ENCODE data around the gene SGO1.
"Not testable (repeated sequence)": the region's sequence is repeated elsewhere in the genome, so short reads cannot be mapped to it uniquely, and the experiment has no call there.

The SGO1 gene

DNA sequence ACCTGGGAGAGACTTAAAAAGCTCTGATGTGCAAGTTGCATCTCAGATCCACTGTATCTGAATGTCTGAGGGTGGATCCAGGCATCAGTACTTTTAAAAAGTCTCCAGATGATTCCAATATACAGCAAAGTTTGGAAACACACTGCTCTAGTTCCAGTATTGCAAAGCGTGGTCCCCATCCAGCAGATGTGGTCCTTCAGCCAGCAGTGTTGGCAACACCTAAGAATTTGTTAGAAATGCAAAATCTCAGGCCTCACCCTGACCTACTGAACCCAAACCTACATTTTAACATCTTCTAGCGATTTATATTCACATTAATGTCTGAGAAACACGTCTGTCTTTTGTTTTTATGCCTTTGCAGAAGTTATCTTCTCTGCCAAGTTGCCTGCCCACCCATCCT is 32.2 kb upstream of the SGO1 start:
- in situ Hi-C loops (cut with MboI; ENCODE audit: low pct_unique_long_range_greater_than_20kb, low sequenced_read_pairs, unreplicated experiment), result no loop called here
- TF ChIP-seq, protein P1, sequence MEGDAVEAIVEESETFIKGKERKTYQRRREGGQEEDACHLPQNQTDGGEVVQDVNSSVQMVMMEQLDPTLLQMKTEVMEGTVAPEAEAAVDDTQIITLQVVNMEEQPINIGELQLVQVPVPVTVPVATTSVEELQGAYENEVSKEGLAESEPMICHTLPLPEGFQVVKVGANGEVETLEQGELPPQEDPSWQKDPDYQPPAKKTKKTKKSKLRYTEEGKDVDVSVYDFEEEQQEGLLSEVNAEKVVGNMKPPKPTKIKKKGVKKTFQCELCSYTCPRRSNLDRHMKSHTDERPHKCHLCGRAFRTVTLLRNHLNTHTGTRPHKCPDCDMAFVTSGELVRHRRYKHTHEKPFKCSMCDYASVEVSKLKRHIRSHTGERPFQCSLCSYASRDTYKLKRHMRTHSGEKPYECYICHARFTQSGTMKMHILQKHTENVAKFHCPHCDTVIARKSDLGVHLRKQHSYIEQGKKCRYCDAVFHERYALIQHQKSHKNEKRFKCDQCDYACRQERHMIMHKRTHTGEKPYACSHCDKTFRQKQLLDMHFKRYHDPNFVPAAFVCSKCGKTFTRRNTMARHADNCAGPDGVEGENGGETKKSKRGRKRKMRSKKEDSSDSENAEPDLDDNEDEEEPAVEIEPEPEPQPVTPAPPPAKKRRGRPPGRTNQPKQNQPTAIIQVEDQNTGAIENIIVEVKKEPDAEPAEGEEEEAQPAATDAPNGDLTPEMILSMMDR (IDR thresholded peaks at IDR 0.05; ENCODE audit: extremely low read depth, insufficient read depth, missing control alignments), result no peak
- DNase-seq (ENCODE audit: low spot score), result no peak

DNA sequence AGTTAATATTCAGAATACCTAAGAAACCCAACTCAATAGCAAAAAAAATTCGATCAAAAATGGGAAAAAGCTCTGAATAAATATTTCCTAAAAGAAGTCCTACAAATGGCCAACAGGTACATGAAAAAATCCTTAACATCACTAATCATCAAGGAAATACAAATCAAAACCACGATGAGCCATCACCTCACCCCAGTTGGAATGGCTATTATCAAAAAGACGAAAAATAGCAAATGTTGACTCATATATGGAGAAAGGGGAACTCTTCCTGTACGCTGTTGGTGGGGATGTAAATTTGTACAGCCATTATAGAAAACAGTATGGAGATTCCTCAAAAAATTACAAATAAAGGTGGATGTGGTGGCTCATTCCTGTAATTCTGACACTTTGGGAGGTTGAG is 29.6 kb upstream of the SGO1 start:
- DNase-seq (ENCODE audit: low spot score), result no peak
- TF ChIP-seq, protein P1 (IDR thresholded peaks at IDR 0.05; ENCODE audit: extremely low read depth, insufficient read depth, missing control alignments), result no peak
- in situ Hi-C loops (cut with MboI; ENCODE audit: low pct_unique_long_range_greater_than_20kb, low sequenced_read_pairs, unreplicated experiment), result no loop called here

DNA sequence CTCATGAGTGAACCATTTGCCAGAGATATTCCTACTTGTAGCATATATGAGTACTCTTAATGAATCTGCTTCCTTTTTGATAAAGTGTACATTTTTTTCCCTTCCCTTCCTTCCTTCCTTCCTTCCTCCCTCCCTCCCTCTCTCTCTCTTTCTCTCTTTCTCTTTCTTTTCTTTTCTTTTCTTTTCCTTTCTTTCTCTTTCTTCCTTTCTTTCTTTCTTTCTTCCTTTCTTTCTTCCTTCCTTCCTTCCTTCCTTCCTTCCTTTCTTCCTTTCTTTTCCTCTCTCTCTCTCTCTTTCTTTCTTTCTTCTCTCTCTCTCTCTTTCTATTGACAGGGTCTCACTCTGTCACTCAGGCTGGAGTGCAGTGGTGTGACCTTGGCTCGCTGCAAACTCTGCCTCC is 27.5 kb upstream of the SGO1 start:
- DNase-seq (ENCODE audit: low spot score); in situ Hi-C loops (cut with MboI; ENCODE audit: low pct_unique_long_range_greater_than_20kb, low sequenced_read_pairs, unreplicated experiment): not testable (repeated sequence)

DNA sequence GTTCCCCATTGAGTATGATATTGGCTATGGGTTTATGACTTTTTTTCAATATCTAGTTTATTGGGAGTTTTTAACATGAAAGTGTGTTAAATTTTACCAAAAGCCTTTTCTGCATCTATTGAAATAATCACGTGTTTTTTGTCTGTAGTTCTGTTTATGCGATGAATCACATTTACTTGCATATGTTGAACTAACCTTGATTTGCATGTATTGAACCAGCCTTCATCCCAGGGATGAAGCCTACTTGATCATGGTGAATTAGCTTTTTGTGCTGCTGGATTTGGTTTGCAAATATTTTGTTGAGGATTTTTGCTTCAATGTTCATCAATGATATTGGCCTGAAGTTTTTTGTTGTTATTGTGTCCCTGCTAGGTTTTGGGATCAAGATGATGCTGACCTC is 21.9 kb upstream of the SGO1 start:
- in situ Hi-C loops (cut with MboI; ENCODE audit: low pct_unique_long_range_greater_than_20kb, low sequenced_read_pairs, unreplicated experiment); DNase-seq (ENCODE audit: low spot score): not testable (repeated sequence)

DNA sequence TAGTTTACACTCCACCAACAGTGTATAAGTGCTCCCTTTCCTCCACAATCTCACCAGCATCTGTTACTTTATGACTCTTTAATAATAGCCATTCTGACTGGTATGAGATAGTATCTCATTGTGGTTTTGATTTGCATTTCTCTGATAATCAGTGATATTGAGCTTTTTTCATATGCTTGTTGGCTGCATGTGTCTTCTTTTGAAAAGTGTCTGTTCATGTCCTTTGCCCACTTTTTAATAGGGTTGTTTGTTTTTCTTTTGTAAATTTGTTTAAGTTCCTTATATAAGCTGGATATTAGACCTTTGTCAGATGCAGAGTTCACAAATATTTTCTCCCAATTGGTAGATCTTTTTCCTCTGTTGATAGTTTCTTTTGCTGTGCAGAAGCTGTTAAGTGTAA is 19.9 kb upstream of the SGO1 start:
- DNase-seq (ENCODE audit: low spot score); in situ Hi-C loops (cut with MboI; ENCODE audit: low pct_unique_long_range_greater_than_20kb, low sequenced_read_pairs, unreplicated experiment): not testable (repeated sequence)

DNA sequence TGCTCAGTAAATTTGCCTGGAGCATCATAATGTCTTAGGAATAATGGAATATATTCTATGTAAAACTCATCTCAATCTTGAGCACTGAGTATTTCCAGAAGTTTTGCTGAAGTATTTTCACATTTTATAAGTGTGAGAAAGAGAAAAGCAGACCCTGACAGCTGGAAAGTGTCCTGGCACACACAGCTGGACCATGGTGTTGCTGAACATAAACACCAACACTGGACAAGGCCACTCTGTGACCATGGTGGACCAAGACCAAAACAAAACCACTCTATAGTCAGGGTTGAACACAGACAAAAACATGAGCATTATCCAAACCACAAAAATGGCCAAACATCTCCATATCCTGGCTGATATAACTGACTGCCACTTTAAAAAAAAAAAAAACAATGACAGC is 15.1 kb upstream of the SGO1 start:
- TF ChIP-seq, protein P1 (IDR thresholded peaks at IDR 0.05; ENCODE audit: extremely low read depth, insufficient read depth, missing control alignments), result no peak
- in situ Hi-C loops (cut with MboI; ENCODE audit: low pct_unique_long_range_greater_than_20kb, low sequenced_read_pairs, unreplicated experiment), result no loop called here
- no peak for DNase-seq (ENCODE audit: low spot score)

DNA sequence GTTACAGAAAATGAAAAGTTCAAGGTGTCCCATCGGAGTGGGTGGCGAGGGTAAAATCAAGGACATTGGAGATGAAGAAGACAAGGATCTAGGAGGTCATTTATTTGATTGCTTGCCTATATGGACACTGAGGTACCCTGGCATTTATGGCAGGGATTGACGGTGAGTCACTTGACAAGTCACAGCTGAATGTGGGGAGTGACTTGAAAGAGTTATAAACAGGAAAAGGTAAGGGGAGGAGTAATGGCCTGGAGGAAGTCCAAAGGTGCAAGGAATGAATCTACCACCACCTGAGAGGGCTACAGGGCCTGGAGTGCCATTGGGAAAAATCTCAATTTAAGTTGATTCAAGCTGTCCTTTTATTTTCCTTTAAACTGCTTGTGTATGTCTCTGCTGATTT is 11.8 kb upstream of the SGO1 start:
- TF ChIP-seq, protein P1 (IDR thresholded peaks at IDR 0.05; ENCODE audit: extremely low read depth, insufficient read depth, missing control alignments), result no peak
- in situ Hi-C loops (cut with MboI; ENCODE audit: low pct_unique_long_range_greater_than_20kb, low sequenced_read_pairs, unreplicated experiment), result no loop called here
- no peak for DNase-seq (ENCODE audit: low spot score)

DNA sequence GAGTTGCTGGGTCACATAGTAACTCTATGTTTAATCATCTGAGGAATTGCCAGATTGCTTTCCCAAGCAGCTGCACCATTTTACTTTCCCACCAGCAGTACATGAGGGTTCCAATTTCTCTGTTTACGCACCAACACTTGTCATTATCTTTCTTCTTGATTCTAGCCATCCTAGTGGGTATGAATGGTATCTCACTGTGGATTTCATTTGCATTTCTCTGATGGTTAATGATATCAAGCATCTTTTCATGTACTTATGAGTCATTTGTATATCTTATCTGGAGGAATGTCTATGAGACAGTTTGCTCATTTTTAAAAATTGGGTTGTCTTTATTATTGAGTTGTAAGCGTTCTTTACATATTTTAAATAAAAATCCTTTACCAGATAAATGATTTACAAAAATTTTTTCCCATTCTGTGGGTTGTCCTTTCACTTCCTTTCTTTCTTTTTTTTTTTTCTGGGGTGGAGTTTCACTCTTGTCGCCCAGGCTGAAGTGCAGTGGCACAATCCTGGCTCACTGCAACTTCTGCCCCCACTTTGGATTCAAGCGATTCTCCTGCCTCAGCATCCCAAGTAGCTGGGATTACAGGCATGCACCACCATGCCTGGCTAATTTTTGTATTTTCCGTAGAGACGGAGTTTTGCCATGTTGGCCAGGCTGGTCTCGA is 8.9 kb upstream of the SGO1 start:
- no peak for DNase-seq (ENCODE audit: low spot score)
- in situ Hi-C loops (cut with MboI; ENCODE audit: low pct_unique_long_range_greater_than_20kb, low sequenced_read_pairs, unreplicated experiment), result no loop called here
- TF ChIP-seq, protein P1 (IDR thresholded peaks at IDR 0.05; ENCODE audit: extremely low read depth, insufficient read depth, missing control alignments), result no peak
